ENCODE results near the gene DCAF8. TPM values are rescaled to one million over a fixed set of nuclear protein-coding genes. Genes with fewer than 3 reads are reported as not detected.

Gene DCAF8
- total RNA-seq, 2 donors from 2014 or later: 86.3 to 115 TPM

- DNase-seq (ENCODE audit: low spot score) (no peak), ATAC-seq (no peak)
- H3K9me3 Mint-ChIP-seq: no peaks in the 10 kb centered on the region
- H3K27ac Mint-ChIP-seq: peak overlapping the region in 1 of 2 donors; percentile 47
- H3K4me1 Mint-ChIP-seq (ENCODE audit: low read depth in 2 of 2): peaks cover 27 to 31% of the 10 kb centered on the region in 2 donors
- H3K4me3 Mint-ChIP-seq: no peak overlapping the region
- H3K27me3 Mint-ChIP-seq: no peaks in the 10 kb centered on the region
- peaks cover 18% of the 10 kb centered on the region for H3K36me3 Mint-ChIP-seq
Observed at GRCh38 chr1:160211046-160211790, 51.1 kb downstream of the DCAF8 start.

GRCh38 chr1:160210561-160210960 lies 51.8 kb downstream of the DCAF8 start:
- H3K27me3 Mint-ChIP-seq: no peaks in the 10 kb centered on the region
- no peaks in the 10 kb centered on the region for H3K9me3 Mint-ChIP-seq
- peaks cover 15% of the 10 kb centered on the region for H3K36me3 Mint-ChIP-seq
- no peak overlapping the region for H3K4me3 Mint-ChIP-seq
- H3K27ac Mint-ChIP-seq: peak overlapping the region in 1 of 2 donors; percentile 24
- peaks cover 29 to 34% of the 10 kb centered on the region in 2 donors for H3K4me1 Mint-ChIP-seq (ENCODE audit: low read depth in 2 of 2)
- DNase-seq (ENCODE audit: low spot score) (no peak), ATAC-seq (no peak)

- Mint-ChIP-seq H3K4me3 (no peak overlapping the region), H3K27ac (peak overlapping the region; percentile 7 to 33), H3K36me3 (peaks cover 10% of the 10 kb centered on the region), H3K27me3 (no peaks in the 10 kb centered on the region), H3K9me3 (no peaks in the 10 kb centered on the region), H3K4me1 (ENCODE audit: low read depth in 2 of 2) (peaks cover 32 to 38% of the 10 kb centered on the region in 2 donors)
- DNase-seq (ENCODE audit: low spot score) (no peak), ATAC-seq (no peak)
Observed at GRCh38 chr1:160209321-160210046, 52.9 kb downstream of the DCAF8 start.

GRCh38 chr1:160208557-160209320 lies 53.6 kb downstream of the DCAF8 start:
- H3K9me3 Mint-ChIP-seq: no peaks in the 10 kb centered on the region
- H3K36me3 Mint-ChIP-seq: peaks cover 5% of the 10 kb centered on the region
- no peak for ATAC-seq
- no peaks in the 10 kb centered on the region for H3K27me3 Mint-ChIP-seq
- DNase-seq (ENCODE audit: low spot score): no peak
- H3K27ac Mint-ChIP-seq: peak overlapping the region; percentile 7 to 33
- H3K4me3 Mint-ChIP-seq: no peak overlapping the region
- H3K4me1 Mint-ChIP-seq (ENCODE audit: low read depth in 2 of 2): peaks cover 40 to 44% of the 10 kb centered on the region in 2 donors

GRCh38 chr1:160207771-160208556 lies 54.4 kb downstream of the DCAF8 start:
- H3K36me3 Mint-ChIP-seq: peaks cover 3% of the 10 kb centered on the region
- H3K4me1 Mint-ChIP-seq (ENCODE audit: low read depth in 2 of 2): peaks cover 40 to 44% of the 10 kb centered on the region in 2 donors
- H3K4me3 Mint-ChIP-seq: no peak overlapping the region
- no peaks in the 10 kb centered on the region for H3K27me3 Mint-ChIP-seq
- H3K27ac Mint-ChIP-seq: peak overlapping the region; percentile 65 to 84
- no peaks in the 10 kb centered on the region for H3K9me3 Mint-ChIP-seq
- DNase-seq (ENCODE audit: low spot score) (no peak), ATAC-seq (no peak)

- no peaks in the 10 kb centered on the region for H3K27me3 Mint-ChIP-seq
- DNase-seq (ENCODE audit: low spot score) (no peak), ATAC-seq (no peak)
- no peaks in the 10 kb centered on the region for H3K36me3 Mint-ChIP-seq
- peak overlapping the region; percentile 88 for H3K4me3 Mint-ChIP-seq
- H3K9me3 Mint-ChIP-seq: no peaks in the 10 kb centered on the region
- peaks cover 40 to 42% of the 10 kb centered on the region in 2 donors for H3K4me1 Mint-ChIP-seq (ENCODE audit: low read depth in 2 of 2)
- peak overlapping the region; percentile 59 to 84 for H3K27ac Mint-ChIP-seq
Observed at GRCh38 chr1:160207118-160207650, 55.2 kb downstream of the DCAF8 start.

GRCh38 chr1:160206421-160207117 lies 55.8 kb downstream of the DCAF8 start:
- DNase-seq (ENCODE audit: low spot score) (no peak), ATAC-seq (no peak)
- Mint-ChIP-seq H3K4me3 (peak overlapping the region; percentile 88), H3K27me3 (no peaks in the 10 kb centered on the region), H3K4me1 (ENCODE audit: low read depth in 2 of 2) (peaks cover 40% of the 10 kb centered on the region in 2 donors), H3K9me3 (no peaks in the 10 kb centered on the region), H3K27ac (peak overlapping the region; percentile 59 to 84), H3K36me3 (no peaks in the 10 kb centered on the region)

GRCh38 chr1:160206036-160206389 lies 56.3 kb downstream of the DCAF8 start:
- Mint-ChIP-seq H3K27ac (peak overlapping the region; percentile 59 to 84), H3K4me3 (peak overlapping the region; percentile 88), H3K36me3 (no peaks in the 10 kb centered on the region), H3K4me1 (ENCODE audit: low read depth in 2 of 2) (peaks cover 37 to 40% of the 10 kb centered on the region in 2 donors), H3K27me3 (no peaks in the 10 kb centered on the region), H3K9me3 (no peaks in the 10 kb centered on the region)
- no peak for DNase-seq (ENCODE audit: low spot score)
- peak; percentile 58 to 77 for ATAC-seq

- H3K4me1 Mint-ChIP-seq (ENCODE audit: low read depth in 2 of 2): peaks cover 37 to 40% of the 10 kb centered on the region in 2 donors
- peak within 1 kb of the TSS; percentile 88 for H3K4me3 Mint-ChIP-seq
Observed at GRCh38 chr1:160205242-160206035, 56.9 kb downstream of the DCAF8 start, which contains the start of gene PEA15. Gene PEA15 (plus strand): TSS chr1:160205384. CDS start chr1:160211545, 6,161 bp downstream.

GRCh38 chr1:160204526-160205241 lies 57.7 kb downstream of the DCAF8 start:
- Mint-ChIP-seq H3K9me3 (no peaks in the 10 kb centered on the region), H3K4me1 (ENCODE audit: low read depth in 2 of 2) (peaks cover 37 to 40% of the 10 kb centered on the region in 2 donors), H3K36me3 (no peaks in the 10 kb centered on the region), H3K27ac (peak overlapping the region; percentile 82 to 84), H3K27me3 (no peaks in the 10 kb centered on the region), H3K4me3 (peak overlapping the region; percentile 88)
- DNase-seq (ENCODE audit: low spot score) (no peak), ATAC-seq (peak in 1 of 2 donors; percentile 57)

More at GRCh38 chr1:160205242-160206035, 56.9 kb downstream of the DCAF8 start, which contains the start of gene PEA15:
- peak within 1 kb of the TSS; percentile 82 to 84 for H3K27ac Mint-ChIP-seq
- H3K36me3 Mint-ChIP-seq: no peaks in the 10 kb centered on the region
- no peaks in the 10 kb centered on the region for H3K9me3 Mint-ChIP-seq
- no peaks in the 10 kb centered on the region for H3K27me3 Mint-ChIP-seq
- ATAC-seq: peak; percentile 89 to 91
- DNase-seq (ENCODE audit: low spot score): peak; percentile 81

GRCh38 chr1:160200786-160201185 lies 61.6 kb downstream of the DCAF8 start:
- no peak for DNase-seq (ENCODE audit: low spot score)
- no peak for ATAC-seq
- peaks cover 10 to 11% of the 10 kb centered on the region in 2 donors for H3K4me1 Mint-ChIP-seq (ENCODE audit: low read depth in 2 of 2)
- peak overlapping the region in 1 of 2 donors; percentile 16 for H3K27ac Mint-ChIP-seq
- no peaks in the 10 kb centered on the region for H3K9me3 Mint-ChIP-seq
- H3K4me3 Mint-ChIP-seq: no peak overlapping the region
- H3K36me3 Mint-ChIP-seq: no peaks in the 10 kb centered on the region
- no peaks in the 10 kb centered on the region for H3K27me3 Mint-ChIP-seq
